ENCODE data around the gene RBM33.

- TF ChIP-seq RAD21 (IDR thresholded peaks at IDR 0.05; ENCODE audit: low read depth) (no peak), EP300 (IDR thresholded peaks at IDR 0.05; ENCODE audit: borderline replicate concordance) (no peak), YY1 (IDR thresholded peaks at IDR 0.05; ENCODE audit: low read depth) (no peak), MAX (IDR thresholded peaks at IDR 0.05) (no peak), TAF1 (IDR thresholded peaks at IDR 0.05; ENCODE audit: low read depth) (no peak), USF1 (IDR thresholded peaks at IDR 0.05) (no peak)
These were observed 33.2 kb downstream of the RBM33 start for GRCh38 chr7:155677688-155678087.
